SH-SY5Y (cell line): ENCODE measurements around the gene BPIFA1.

Experiments
- GATA2 ChIP-seq: IDR thresholded peaks from 2 replicates; pipeline ENCODE4 v1.6.1; 2011; ENCODE audit warnings: mild to moderate bottlenecking, low read depth, low read length
- GATA3 ChIP-seq: IDR thresholded peaks from 2 replicates; pipeline ENCODE4 v1.6.1; 2011; ENCODE audit warnings: low read depth, mild to moderate bottlenecking, low read length, moderate library complexity

DNA sequence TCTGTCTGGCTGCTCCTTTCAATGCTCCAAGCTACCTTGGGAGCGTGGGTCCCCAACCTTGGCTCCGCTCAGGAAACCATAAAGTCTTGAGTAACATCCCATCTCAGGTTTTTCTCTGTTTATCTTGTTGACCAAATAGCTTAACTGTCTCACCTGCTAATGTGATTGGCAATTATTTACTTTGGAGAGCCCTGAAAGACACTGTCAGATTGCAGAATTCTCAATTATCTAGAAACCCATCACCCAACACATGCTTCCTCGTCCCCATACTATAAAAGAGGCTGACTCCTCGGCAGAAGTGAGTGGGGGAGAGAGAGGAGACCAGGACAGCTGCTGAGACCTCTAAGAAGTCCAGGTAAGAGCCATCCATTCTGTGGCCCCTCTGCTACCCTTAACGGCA, at the start of gene BPIFA1:
- TF ChIP-seq GATA3, result no peak
- TF ChIP-seq GATA2, result no peak
